ENCODE measurements around the gene RBM33.

Gene RBM33

DNA sequence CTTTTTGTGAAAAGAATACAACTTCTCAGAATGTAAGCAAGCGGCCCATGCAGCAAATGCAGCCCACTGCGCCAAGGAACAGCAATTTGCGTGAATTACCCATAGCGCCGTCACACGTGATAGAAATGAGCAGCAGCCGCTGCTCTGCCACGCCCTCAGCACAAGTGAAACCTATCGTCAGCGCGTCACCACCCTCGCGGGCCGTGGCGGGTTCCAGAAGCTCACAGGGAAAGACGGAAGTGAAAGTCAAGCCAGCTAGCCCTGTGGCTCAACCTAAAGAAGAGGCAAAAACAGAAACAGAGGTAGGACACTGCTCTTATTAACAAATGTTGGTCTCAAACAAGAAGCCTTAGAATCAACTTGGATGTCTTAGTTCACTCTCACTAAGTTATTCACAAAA, 97.3 kb downstream of the RBM33 start:
- Histone ChIP-seq H3K36me3 (ENCODE audit: insufficient read depth, low read length) (peaks cover 71% of the 10 kb centered on the region), H3K9ac (ENCODE audit: low read depth, low read length) (peak overlapping the region; percentile 51), H2AFZ (ENCODE audit: low read depth, low read length) (no peak overlapping the region), H3K4me1 (ENCODE audit: insufficient read depth, low read length) (peaks cover 100% of the 10 kb centered on the region), H3K27ac (ENCODE audit: low read length) (peak overlapping the region; percentile 91), H3K4me2 (ENCODE audit: insufficient read depth, low read length) (peak overlapping the region; percentile 64), H3K27me3 (ENCODE audit: insufficient read depth, low read length, poor library complexity) (no peaks in the 10 kb centered on the region), H3K9me3 (ENCODE audit: insufficient read depth, low read length, severe bottlenecking) (no peaks in the 10 kb centered on the region), H4K20me1 (ENCODE audit: insufficient read depth, low read length) (peaks cover 6% of the 10 kb centered on the region; the same call in 1 of the 2 replicates), H3K4me3 (ENCODE audit: low read depth in 1 of 2, low read length in 2 of 2) (no peak overlapping the region), H3K79me2 (ENCODE audit: insufficient read depth, low read length) (peaks cover 61% of the 10 kb centered on the region)
- ATAC-seq (ENCODE audit: insufficient read depth, low read depth) (no peak), DNase-seq (peak; percentile 50)
- no peak for TF ChIP-seq EZH2 (IDR thresholded peaks at IDR 0.05; ENCODE audit: borderline replicate concordance, low read depth, low read length, severe bottlenecking)
- TF ChIP-seq, protein P1, sequence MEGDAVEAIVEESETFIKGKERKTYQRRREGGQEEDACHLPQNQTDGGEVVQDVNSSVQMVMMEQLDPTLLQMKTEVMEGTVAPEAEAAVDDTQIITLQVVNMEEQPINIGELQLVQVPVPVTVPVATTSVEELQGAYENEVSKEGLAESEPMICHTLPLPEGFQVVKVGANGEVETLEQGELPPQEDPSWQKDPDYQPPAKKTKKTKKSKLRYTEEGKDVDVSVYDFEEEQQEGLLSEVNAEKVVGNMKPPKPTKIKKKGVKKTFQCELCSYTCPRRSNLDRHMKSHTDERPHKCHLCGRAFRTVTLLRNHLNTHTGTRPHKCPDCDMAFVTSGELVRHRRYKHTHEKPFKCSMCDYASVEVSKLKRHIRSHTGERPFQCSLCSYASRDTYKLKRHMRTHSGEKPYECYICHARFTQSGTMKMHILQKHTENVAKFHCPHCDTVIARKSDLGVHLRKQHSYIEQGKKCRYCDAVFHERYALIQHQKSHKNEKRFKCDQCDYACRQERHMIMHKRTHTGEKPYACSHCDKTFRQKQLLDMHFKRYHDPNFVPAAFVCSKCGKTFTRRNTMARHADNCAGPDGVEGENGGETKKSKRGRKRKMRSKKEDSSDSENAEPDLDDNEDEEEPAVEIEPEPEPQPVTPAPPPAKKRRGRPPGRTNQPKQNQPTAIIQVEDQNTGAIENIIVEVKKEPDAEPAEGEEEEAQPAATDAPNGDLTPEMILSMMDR (IDR thresholded peaks at IDR 0.05; ENCODE audit: borderline replicate concordance, extremely low read depth, low read length, poor library complexity, severe bottlenecking): no peak

DNA sequence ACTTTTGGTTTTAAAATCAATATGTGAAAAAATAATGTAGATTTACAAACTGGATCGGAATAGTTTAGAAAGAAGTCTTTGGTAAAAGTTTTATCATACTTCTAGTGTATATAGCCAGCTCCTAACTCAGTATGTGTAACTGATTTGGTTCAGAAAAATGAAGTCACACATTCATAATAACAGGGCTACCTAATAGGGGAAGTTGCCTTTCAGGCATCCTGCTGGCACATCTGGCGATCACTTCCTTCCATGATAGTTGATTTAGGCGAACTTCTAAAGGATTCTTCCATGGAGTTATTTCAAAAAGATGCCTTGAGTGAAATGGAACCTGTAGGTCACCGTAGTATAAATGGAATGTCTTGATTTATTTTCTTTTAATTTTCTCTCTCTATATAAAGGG, 98.7 kb downstream of the RBM33 start:
- H3K4me2 ChIP-seq (ENCODE audit: insufficient read depth, low read length): peak overlapping the region; percentile 11; the same call in 1 of the 2 replicates
- TF ChIP-seq EZH2 (IDR thresholded peaks at IDR 0.05; ENCODE audit: borderline replicate concordance, low read depth, low read length, severe bottlenecking): no peak
- TF ChIP-seq, protein P1 (IDR thresholded peaks at IDR 0.05; ENCODE audit: borderline replicate concordance, extremely low read depth, low read length, poor library complexity, severe bottlenecking): no peak
- peaks cover 100% of the 10 kb centered on the region for H3K4me1 ChIP-seq (ENCODE audit: insufficient read depth, low read length)
- no peak overlapping the region for H3K4me3 ChIP-seq (ENCODE audit: low read depth in 1 of 2, low read length in 2 of 2)
- H4K20me1 ChIP-seq (ENCODE audit: insufficient read depth, low read length): peaks cover 7% of the 10 kb centered on the region; the same call in 1 of the 2 replicates
- ATAC-seq (ENCODE audit: insufficient read depth, low read depth): no peak
- H3K9me3 ChIP-seq (ENCODE audit: insufficient read depth, low read length, severe bottlenecking): no peaks in the 10 kb centered on the region
- H3K9ac ChIP-seq (ENCODE audit: low read depth, low read length): peak overlapping the region; percentile 20; the same call in 1 of the 2 replicates
- peaks cover 71% of the 10 kb centered on the region for H3K36me3 ChIP-seq (ENCODE audit: insufficient read depth, low read length)
- peak overlapping the region; percentile 99 for H3K27ac ChIP-seq (ENCODE audit: low read length)
- peaks cover 66% of the 10 kb centered on the region for H3K79me2 ChIP-seq (ENCODE audit: insufficient read depth, low read length)
- no peak for DNase-seq
- H3K27me3 ChIP-seq (ENCODE audit: insufficient read depth, low read length, poor library complexity): no peaks in the 10 kb centered on the region
- H2AFZ ChIP-seq (ENCODE audit: low read depth, low read length): no peak overlapping the region

DNA sequence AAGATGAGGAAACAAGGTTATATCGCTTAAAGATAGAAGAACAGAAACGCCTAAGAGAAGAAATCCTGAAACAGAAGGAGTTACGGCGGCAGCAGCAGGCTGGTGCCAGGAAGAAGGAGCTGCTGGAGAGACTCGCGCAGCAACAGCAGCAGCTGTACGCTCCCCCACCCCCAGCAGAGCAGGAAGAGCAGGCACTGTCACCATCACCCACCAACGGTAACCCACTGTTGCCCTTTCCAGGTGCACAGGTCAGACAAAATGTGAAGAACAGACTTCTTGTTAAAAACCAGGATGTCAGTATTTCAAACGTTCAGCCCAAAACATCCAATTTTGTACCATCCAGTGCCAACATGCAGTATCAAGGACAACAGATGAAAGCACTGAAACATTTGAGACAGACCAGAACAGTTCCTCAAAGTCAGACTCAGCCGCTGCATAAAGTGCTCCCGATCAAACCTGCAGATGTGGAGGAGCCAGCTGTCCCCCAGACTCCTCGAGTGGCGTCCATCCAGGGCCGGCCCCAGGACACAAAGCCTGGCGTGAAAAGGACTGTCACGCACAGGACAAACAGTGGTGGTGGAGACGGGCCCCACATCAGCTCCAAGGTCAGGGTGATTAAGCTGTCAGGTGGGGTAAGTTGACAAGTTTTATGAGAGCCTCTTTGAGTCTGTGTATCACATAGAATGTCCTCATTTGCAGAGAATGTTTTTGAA, 100.7 kb downstream of the RBM33 start:
- Histone ChIP-seq H2AFZ (ENCODE audit: low read depth, low read length) (no peak overlapping the region), H3K9me3 (ENCODE audit: insufficient read depth, low read length, severe bottlenecking) (no peaks in the 10 kb centered on the region), H4K20me1 (ENCODE audit: insufficient read depth, low read length) (peaks cover 12% of the 10 kb centered on the region; the same call in 1 of the 2 replicates), H3K27ac (ENCODE audit: low read length) (peak overlapping the region; percentile 99), H3K36me3 (ENCODE audit: insufficient read depth, low read length) (peaks cover 87% of the 10 kb centered on the region), H3K4me1 (ENCODE audit: insufficient read depth, low read length) (peaks cover 100% of the 10 kb centered on the region), H3K4me3 (ENCODE audit: low read depth in 1 of 2, low read length in 2 of 2) (peak overlapping the region in 1 of 2 experiments; percentile 53; a peak in 2 of 4 replicates), H3K79me2 (ENCODE audit: insufficient read depth, low read length) (peaks cover 85% of the 10 kb centered on the region), H3K27me3 (ENCODE audit: insufficient read depth, low read length, poor library complexity) (no peaks in the 10 kb centered on the region), H3K4me2 (ENCODE audit: insufficient read depth, low read length) (peak overlapping the region; percentile 65), H3K9ac (ENCODE audit: low read depth, low read length) (peak overlapping the region; percentile 68)
- TF ChIP-seq, protein P1 (IDR thresholded peaks at IDR 0.05; ENCODE audit: borderline replicate concordance, extremely low read depth, low read length, poor library complexity, severe bottlenecking): no peak
- TF ChIP-seq EZH2 (IDR thresholded peaks at IDR 0.05; ENCODE audit: borderline replicate concordance, low read depth, low read length, severe bottlenecking): no peak
- DNase-seq (peak; percentile 79), ATAC-seq (ENCODE audit: insufficient read depth, low read depth) (peak; percentile 90)
